ENCODE data around the gene MYDGF.

Gene MYDGF

DNA sequence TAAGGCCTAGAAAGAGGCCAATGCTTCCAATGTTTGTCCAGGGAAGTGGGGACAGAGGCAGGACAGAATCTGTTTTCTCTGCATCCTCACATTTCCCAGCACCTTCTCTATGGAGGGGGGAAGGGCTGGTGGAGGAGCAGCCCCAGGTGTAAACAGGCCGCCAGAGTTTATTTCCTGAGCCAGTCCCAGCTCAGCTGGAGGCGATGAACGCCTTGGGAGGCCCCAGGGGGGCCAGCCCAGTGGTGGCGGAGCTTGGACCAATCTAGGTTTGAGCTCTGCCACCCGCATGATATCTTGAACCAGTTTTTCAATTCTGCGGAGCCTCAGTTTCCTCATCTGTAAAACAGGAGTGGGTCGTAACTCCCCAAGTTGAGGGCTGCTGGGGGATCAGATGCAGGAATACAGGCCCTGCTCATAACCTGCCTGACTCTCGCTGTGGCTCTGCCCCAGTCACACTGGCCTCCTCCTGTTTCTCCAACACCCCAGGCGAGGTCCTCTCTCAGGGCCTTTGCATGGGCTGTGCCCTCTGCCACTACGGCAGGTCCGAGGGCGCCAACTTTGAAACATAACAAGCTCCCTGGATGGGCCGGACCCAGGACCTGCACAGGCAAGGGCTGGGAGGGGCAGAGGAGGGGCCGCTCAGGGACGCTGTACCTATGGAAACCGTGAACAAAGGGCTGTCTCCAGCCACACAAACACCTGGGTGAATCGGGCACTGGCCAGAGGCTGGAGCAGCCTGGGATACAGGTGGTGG, 29.7 kb downstream of the MYDGF start:
- DNase-seq (ENCODE audit: low spot score) = no peak

GRCh38 chr19:4639531-4640246, 30.5 kb downstream of the MYDGF start:
- no peak for DNase-seq (ENCODE audit: low spot score)

GRCh38 chr19:4638828-4639530, 31.2 kb downstream of the MYDGF start, which contains the start of gene TNFAIP8L1:
Gene TNFAIP8L1 (plus strand): TSS chr19:4639516. CDS start chr19:4651870, 12,354 bp downstream.
- peak; percentile 100 for DNase-seq (ENCODE audit: low spot score)

DNA sequence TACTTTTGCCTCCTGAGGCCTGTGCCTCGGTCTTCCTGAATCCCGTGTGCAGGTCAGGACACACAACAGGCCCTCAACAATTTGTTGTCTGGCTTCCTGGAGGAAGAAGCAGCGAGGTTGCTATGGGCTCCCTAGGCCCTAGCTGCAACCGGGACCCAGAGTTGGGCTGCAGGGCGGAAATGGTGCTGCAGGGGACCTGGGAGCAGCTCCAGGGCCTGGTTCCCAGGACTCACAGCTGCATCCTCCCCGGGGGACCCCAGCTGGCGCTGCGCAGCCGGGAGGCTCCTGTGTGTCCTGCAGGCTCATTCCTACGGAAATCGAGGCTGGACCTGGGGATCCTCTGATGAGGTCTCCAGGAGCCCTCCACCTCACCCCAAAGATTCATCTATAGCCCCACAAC, 31.8 kb downstream of the MYDGF start:
- DNase-seq (ENCODE audit: low spot score) = no peak

- DNase-seq (ENCODE audit: low spot score) = no peak
Observed at GRCh38 chr19:4636761-4637160, 33.4 kb downstream of the MYDGF start.

DNA sequence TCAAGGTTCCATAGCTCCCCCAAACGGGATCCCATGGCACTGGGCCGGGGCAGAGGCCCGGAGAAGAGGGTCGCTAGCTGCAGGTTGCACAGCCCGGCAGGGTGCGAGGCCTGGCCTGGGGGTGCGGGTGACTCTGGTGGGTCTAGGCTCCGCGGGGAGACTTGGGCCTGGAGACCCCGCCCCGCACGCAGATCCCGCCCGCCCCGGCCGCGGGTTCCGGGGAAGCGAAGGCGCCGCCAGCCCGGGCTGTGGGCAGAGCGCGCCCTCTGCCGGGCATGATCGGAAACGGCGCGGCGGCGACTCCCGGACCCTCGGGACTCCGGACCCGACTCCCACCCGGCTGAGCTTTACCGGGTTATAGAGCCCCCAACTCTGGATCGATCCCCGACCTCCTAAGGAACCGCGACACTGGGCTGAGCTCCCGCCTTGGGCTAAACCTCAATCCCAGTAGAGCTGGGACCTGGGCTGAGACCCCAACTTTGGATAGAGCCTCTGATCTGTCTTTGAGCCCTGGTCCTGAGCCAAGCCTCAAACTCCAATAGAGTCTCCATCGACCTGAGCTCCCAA, 33.9 kb downstream of the MYDGF start:
- DNase-seq (ENCODE audit: low spot score) = peak; percentile 90

GRCh38 chr19:4635754-4636116, 34.4 kb downstream of the MYDGF start:
- no peak for DNase-seq (ENCODE audit: low spot score)

DNA sequence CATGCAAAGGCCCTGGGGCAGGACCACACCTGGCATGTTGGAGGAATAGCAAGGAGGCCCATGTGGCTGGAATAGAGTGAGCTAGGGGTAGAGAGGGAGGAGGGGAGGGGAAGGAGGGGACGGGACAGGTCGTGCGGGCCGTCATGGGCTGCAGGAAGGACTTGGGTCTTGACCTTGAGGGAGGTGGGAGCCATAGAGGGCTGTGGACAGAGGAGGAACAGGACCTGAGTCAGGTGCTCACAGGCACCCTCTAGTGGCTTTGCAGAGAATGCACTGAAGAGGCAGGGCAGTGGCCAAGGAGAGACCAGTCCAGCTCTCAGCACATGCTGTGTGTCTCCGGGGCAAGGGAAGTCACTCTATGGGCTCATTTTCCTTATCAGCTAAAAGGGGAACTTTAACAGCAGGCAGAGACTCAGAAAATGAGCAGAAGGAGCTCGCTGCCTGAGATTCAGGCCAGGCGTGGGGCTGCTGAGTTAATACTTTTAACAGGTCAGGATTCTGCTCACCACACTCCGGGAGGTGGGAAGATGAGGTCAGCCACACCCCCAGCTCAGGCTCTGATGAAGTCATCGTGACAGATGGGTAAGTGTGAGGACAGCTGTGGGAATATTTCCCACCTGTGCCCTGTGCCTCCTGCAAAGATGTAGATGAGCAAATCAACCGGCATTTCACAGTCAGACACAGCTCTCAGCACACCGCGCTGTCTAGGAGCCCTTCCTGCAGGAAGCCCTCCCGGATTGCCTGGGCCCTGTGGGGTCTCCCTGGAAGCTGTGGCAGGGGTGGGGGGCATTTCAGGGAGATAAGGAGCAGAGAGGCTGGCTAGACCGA, 36.8 kb downstream of the MYDGF start:
- DNase-seq (ENCODE audit: low spot score) = peak; percentile 70

- DNase-seq (ENCODE audit: low spot score) = no peak
Observed at GRCh38 chr19:4624733-4625362, 45.3 kb downstream of the MYDGF start.

DNA sequence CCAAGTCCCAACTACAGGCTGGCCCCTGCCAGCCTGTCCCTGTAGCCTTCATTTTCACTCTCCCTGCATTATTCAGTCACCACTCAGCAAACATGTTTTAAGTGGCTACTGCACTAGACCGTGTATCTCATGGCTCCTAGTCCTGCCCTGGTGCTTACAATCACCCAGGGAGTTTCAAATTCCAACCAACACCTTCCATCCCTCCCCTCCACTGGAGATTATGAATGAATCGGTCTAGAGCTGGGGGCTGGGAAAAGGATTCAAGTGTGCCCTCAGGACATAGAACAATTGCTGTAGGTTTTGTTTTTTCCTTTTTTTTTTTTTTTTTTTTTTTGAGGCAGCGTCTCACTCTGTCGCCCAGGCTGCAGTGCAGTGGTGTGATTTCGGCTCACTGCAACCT, 45.8 kb downstream of the MYDGF start:
- no peak for DNase-seq (ENCODE audit: low spot score)

- no peak for DNase-seq (ENCODE audit: low spot score)
Observed at GRCh38 chr19:4622695-4623421, 47.3 kb downstream of the MYDGF start.

- DNase-seq (ENCODE audit: low spot score) = no peak
Observed at GRCh38 chr19:4620675-4621074, 49.5 kb downstream of the MYDGF start.

DNA sequence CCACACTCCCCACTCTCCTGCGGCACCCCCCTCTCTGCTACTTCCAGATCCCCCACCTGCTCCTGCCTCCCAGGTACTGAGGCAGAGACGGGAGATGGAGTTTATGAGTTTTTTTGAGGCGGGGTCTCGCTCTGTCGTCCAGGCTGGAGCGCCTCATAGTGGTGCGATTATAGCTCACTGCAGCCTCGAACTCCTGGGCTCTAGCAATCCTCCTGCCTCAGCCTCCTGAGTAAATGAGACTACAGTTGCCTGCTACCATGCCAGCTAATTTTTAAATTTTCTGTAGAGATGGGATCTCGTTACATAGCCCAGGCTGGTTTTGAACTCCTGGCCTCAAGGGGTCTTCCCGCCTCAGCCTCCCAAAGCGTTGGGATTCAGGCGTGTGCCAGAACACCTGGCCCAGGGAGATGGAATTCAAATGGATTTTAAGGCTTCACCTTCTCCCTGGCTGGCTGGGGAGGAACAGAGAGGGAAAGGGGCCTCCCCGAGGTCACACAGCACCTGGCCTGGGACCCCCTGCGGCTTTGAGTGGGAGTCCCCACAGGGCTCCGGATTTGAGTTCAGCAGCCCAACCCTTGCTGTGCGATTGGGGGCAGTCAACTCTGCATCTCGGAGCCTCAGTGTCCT, 50.4 kb downstream of the MYDGF start:
- DNase-seq (ENCODE audit: low spot score) = no peak

- DNase-seq (ENCODE audit: low spot score) = no peak
Observed at GRCh38 chr19:4618019-4618418, 52.1 kb downstream of the MYDGF start.

GRCh38 chr19:4613254-4613751, 56.8 kb downstream of the MYDGF start:
- DNase-seq (ENCODE audit: low spot score) = no peak

GRCh38 chr19:4609878-4610511, 60.1 kb downstream of the MYDGF start:
- DNase-seq (ENCODE audit: low spot score) = no peak
